HG03064 (cell line): ENCODE measurements around the gene RABL6.
"Not testable (repeated sequence)": the region's sequence is repeated elsewhere in the genome, so short reads cannot be mapped to it uniquely, and the experiment has no call there.

ENCODE experiments used
- ATAC-seq: cut with Tn5 transposase; IDR thresholded peaks from one replicate; pipeline ENCODE4 v1.9.1; 2021; ENCODE audit warnings: low read depth; ENCODE audit not compliant: unreplicated experiment

RABL6 gene, protein sequence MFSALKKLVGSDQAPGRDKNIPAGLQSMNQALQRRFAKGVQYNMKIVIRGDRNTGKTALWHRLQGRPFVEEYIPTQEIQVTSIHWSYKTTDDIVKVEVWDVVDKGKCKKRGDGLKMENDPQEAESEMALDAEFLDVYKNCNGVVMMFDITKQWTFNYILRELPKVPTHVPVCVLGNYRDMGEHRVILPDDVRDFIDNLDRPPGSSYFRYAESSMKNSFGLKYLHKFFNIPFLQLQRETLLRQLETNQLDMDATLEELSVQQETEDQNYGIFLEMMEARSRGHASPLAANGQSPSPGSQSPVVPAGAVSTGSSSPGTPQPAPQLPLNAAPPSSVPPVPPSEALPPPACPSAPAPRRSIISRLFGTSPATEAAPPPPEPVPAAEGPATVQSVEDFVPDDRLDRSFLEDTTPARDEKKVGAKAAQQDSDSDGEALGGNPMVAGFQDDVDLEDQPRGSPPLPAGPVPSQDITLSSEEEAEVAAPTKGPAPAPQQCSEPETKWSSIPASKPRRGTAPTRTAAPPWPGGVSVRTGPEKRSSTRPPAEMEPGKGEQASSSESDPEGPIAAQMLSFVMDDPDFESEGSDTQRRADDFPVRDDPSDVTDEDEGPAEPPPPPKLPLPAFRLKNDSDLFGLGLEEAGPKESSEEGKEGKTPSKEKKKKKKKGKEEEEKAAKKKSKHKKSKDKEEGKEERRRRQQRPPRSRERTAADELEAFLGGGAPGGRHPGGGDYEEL

GRCh38 chr9:136807281-136808074 lies at the start of gene RABL6:
RABL6 (plus strand) TSS chr9:136807948; CDS start chr9:136808197, 249 bp downstream.
- peak; percentile 68 for ATAC-seq

DNA sequence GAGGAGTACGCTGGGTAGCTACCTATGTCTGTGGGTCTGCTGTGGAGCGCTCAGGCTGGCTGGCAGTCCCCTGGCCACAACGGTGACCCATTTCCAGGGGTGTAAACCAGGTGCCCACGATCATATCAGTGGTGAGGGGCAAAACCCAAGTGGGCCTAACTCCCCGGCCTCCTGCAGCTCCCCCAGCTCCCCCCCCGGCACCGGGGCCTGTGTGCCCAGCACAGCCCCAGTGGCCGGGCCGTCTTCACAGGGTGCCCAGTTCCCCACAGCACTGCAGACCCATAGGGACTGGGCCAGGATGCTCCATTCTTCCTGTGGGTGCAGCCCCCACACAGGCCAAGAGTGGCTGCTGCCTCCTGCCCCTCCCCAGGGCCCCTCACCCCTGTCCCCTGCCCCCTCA lies 48.7 kb upstream of the RABL6 start:
- no peak for ATAC-seq

DNA sequence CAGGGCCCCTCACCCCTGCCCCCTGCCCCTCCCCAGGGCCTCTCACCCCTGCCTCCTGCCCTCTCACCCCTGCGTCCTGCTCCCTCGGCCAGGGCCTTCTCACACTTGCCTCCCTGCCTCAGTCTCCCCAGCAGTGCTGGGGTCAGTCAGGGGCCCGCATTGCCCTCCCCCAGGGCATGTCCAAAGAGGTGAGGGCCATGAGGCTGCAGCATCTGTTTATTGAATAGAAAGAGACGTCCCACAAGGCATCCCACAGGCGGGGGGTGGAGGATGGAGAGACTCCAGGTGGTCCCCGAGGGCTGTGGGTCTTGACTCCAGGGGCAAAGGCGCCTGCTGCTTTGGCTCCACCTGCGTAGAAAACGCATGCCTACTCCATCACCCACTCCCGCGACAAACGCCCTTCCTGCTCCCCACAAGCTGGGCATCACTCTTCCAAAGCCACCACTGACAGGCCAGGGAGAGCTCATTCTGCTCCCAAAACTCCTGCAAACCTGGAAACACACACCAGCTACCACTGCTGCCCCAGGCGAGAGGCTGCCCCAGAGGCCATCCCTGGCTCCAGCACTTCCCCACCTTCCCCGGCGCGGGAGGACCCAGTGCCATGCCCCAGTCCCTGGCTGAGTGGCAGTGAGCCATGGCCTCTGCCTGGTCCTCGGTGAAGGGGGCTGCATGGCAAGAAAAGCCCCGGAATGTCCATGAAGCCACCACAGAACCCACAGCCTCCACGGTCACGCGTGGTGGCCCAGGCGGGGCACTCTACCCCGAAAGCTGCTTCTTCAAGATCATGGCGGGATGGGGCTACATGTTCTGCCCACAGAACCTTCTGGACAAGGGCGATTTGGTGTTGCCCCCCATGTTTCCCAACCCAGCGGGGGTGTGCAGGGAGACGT lies 48.1 kb upstream of the RABL6 start:
- ATAC-seq: no peak

GRCh38 chr9:136760424-136760823 lies 47.3 kb upstream of the RABL6 start:
- ATAC-seq: no peak

DNA sequence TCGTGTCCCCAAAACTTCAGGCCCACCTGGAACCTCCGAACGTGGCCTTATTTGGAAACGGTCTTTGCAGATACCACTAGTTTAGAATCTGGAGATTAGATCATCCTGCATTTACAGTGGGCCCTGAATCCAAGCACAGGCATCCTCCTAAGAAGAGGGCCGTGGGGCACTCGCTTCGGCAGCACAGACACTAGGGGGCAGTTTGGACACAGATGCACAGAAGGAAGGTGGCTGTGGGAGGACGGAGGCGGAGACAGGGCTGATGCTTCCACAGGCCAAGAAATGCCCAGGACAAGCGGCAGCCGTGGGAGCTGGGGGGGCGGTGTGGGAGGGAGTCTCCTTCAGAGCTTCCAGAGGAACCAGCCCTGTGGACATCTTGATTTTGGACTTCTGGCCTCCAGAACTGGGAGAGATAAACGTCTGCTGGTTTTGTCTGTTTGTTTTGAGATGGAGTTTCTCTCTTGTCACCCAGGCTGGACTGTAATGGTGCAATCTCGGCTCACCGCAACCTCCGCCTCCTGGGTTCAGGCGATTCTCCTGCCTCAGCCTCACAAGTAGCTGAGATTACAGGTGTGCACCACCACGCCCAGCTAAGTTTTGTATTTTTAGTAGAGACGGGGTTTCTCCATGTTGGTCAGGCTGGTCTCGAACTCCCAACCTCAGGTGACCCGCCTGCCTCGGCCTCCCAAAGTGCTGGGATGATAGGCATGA lies 46.8 kb upstream of the RABL6 start:
- not testable (repeated sequence) for ATAC-seq

DNA sequence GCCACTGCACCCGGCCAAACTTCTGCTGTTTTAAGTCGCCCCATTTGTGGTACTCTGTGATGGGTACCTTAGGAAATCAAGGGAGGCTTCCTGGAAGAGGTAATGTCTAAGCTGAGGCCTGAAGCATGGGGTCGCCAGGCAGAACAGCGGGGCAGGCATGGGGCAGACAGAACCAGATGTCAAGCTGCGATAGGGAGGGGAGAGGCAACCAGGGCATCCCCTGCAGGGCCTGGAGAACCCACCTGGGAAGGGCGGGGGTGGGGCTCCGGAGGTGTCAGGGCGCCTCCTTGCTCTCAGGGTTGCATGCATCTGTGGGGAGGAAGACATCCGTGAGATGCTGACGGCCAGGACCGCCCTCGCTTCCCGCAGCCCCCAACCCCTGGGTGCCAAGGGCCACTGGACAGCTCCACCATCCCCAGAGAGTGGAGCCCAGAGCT lies 46.2 kb upstream of the RABL6 start:
- no peak for ATAC-seq

DNA sequence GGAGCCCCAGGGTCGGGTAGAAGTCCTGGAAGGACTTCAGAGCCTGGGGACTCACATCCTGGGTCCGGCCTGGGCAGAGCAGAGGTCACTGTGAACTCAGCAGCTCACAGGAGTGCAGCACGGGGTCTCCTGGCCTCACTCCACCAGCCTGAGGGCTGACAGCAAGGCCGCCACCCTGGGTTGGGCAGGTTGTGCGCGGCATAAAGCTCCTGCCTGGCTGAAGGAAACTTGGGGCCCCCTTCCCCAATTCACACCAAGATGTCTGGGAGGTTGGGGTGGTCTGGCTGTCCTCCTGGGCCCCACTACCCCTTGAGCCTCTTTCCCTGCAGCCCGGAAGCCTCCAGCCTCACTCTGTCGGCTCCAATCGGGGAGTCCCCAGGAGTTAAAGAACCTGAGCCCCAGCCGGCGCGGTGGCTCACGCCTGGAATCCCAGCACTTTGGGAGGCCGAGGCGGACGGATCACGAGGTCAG lies 45.5 kb upstream of the RABL6 start:
- ATAC-seq: no peak

GRCh38 chr9:136762915-136763648 lies 44.7 kb upstream of the RABL6 start:
- ATAC-seq: no peak

DNA sequence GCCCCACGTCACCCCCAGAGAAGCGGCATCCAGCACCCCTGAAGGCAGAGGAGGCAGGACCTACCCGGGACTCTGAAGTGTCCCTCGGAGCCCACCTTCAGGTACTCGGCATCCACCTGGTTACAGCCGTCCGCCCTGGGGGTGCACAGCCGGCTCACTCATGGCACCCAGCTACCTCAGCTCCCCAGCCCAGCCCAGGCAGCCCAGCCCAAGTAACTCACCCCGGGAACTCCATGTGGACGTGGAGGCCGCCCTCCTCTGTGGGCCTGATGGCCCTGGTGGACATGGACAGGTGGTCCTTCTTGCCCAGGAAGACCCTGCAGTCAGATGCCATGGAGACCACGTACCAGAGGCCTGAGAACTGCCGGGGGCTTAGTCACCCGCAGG lies 44.1 kb upstream of the RABL6 start:
- ATAC-seq: no peak

DNA sequence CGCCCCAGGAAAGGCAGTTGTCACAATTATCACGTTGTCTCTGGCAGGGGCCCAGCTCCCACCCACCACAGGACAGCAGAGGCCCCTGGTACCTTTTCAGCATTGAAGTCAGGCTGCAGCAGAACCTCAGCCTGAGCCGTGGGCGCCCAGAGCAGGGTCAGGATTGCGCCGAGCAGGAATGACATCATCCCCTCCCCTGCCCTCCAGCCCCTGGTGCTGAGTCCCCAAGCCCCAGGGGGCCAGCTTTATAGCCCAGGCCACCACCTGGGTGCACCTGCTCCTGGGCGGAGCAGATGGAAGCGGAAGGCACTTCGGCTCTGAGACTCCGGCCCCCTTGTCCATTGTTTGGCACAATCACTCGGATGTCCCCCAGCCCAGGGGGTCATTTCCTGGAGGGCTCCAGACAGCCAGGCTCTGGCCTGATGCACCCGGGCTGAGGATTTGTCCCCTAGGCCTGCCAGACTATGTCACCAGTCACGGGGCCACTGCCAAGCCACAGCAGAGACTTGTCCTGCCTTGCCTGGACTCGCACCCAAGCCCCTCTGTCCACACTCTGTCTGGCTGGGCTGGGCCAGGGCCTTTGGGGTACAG lies 43.4 kb upstream of the RABL6 start, which contains the start of gene LCN15:
Gene LCN15, minus strand, starts transcription at position 218 of the 591 bp plus-strand sequence. Its CDS starts 30 bp downstream, at position 188.
- no peak for ATAC-seq

DNA sequence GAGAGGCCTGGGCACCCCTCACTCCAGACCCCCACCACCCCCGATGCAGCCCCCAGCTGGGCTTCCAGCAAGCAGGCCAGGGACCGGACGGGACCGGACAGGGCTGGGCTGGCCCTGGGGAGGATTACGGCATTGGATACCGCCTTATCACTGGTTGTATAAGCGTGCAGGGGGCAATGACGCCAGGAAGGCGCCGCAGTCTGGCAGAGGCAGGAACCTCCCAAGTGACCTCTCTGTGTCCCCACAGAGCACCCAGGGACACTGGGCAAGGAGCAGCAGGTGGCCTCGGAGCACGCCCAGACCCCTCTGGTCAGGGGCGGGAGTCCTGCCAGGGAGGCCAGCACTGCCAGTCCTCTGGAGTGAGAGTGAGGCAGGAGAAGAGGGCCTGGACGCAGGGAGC lies 42.7 kb upstream of the RABL6 start:
- no peak for ATAC-seq

GRCh38 chr9:136765745-136766409 lies 41.9 kb upstream of the RABL6 start:
- not testable (repeated sequence) for ATAC-seq

DNA sequence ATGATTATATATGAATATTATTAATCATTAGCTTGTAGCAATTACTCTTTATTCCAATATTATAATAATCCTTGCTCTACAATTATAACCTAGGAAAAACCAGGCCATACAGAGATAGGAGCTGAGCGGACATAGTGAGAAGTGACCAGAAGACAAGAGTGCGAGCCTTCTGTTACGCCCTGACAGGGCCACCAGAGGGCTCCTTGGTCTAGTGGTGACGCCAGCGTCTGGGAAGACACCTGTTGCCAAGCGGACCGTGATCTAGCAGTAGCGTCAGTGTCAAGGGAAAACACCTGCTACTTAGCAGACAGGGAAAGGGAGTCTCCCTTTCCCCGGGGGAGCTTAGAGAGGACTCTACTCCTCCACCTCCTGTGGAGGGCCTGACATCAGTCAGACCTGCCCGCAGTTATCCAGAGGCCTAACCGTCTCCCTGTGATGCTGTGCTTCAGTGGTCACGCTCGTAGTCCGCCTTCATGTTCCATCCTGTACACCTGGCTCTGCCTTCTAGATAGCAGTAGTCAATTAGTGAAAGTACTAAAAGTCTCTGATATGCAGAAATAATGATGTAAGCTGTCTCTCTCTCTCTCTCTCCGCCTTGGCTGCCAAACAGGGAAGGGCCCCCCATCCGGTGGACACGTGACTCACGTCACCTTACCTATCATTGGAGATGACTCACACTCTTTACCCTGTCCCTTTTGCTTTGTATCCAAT lies 41.2 kb upstream of the RABL6 start:
- ATAC-seq: not testable (repeated sequence)

- ATAC-seq: no peak
Observed at GRCh38 chr9:136769710-136770191, 38.0 kb upstream of the RABL6 start.

- ATAC-seq: no peak
Observed at GRCh38 chr9:136771907-136772415, 35.8 kb upstream of the RABL6 start.

DNA sequence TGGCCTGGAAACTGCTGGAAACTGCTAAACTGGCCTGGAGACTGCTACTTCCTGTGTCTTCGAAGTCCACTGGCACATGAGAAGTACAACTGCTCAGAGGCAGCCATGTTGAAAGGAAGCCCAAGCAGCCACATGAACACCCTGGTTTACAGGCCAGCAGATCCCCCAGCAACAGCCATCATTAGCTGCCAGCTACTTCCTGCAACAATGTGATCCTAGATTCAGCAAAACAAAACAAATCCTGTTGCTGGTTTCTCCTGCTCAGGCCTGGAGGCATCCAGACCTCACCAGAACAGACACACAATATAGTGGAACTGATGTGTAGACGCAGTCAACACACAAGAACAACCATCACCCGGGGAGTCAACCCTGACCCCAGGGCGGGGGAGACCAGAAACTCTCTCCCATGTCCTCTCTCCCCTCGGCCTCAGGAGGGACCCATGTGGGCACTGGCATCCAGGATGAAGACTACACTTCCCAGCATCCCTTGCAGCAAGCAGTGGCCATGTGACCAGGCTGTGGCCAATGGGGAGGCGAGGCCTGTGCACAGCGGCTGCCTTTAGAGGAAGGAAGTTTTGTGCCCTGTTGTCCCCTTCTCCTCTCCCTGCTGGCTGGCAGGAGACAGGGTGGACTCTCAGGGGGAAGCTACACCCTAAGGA lies 34.2 kb upstream of the RABL6 start:
- ATAC-seq: no peak
